Activated naive CD4-positive, alpha-beta T cell treated with anti-CD3 and anti-CD28 coated beads, Interleukin-2, amount 50 U/mL, for 72 hours (primary cell): Measurements from ENCODE around the gene CPSF4. TPM values are rescaled to one million over a fixed set of nuclear protein-coding genes. Genes with fewer than 3 reads are reported as not detected.
"Not testable (repeated sequence)": the region's sequence is repeated elsewhere in the genome, so short reads cannot be mapped to it uniquely, and the experiment has no call there.

Experiments
- ATAC-seq, 2 donors: fragments of 150-1000 bp; cut with Tn5 transposase; 2 replicates each; pipeline ENCODE4 v1.10.0; 2021; ENCODE audit warnings: mild to moderate bottlenecking in 2 of 2, moderate library complexity in 2 of 2
- DNase-seq, 2 donors: peaks; one replicate each; pipeline ENCODE4 v3.0.0; 2021 to 2022; ENCODE audit warnings: low spot score in 2 of 2
- H3K27ac Mint-ChIP-seq, 2 donors: one replicate each; pipeline ENCODE4 v1.8.0; 2022; ENCODE audit warnings: mild to moderate bottlenecking in 2 of 2, mixed read lengths in 2 of 2
- H3K36me3 Mint-ChIP-seq, 2 donors: one replicate each; pipeline ENCODE4 v1.8.0; 2022; ENCODE audit warnings: mixed read lengths in 2 of 2
- H3K9me3 Mint-ChIP-seq, 2 donors: one replicate each; pipeline ENCODE4 v1.8.0; 2022; ENCODE audit warnings: mixed read lengths in 2 of 2
- total RNA-seq, 2 donors: library from RNA; stranded (reverse); gene quantifications; one replicate each; pipeline ENCODE4 v1.2.3, GENCODE V29; 2022

The CPSF4 gene
- total RNA-seq, 2 donors from 2014 or later = 47.5 to 62.1 TPM

DNA sequence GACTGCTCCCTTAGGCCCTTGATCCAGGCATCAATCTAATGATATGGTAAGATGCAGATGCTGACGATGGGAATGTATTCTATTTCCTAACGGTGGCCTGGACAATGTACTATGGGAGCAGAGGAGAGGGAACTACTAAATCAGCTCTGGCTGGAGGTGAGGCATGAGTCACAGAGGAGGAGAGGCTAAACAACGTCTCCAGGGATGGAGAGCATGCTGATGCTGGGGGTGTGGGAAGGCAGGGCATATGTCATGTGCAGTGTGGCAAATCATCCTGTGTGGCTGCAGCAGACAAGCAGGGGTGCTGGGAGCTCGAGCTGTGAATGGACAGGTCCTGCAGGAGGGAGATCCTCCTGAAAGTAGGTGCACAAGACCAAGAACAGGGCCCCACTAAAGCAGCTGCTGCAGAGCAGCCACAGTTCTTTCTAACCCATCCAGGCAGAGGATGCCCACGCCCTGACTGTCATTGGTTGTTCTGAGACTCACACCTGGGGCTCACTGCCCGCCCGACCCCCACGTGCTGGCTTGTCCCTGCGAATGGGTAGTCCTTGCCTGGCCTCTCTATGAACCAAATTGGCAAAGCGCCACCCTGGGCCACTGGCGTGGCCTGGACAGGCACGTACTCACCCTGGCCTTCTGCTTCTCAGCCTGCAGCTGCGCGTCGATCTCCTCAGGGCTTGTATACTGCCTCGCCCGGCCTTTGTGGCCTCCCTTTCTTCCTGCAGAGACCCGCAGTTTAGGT is 34.3 kb upstream of the CPSF4 start:
- Mint-ChIP-seq H3K9me3 (no peaks in the 10 kb centered on the region), H3K36me3 (peaks cover 37 to 48% of the 10 kb centered on the region in 2 donors)
- no peak for ATAC-seq

DNA sequence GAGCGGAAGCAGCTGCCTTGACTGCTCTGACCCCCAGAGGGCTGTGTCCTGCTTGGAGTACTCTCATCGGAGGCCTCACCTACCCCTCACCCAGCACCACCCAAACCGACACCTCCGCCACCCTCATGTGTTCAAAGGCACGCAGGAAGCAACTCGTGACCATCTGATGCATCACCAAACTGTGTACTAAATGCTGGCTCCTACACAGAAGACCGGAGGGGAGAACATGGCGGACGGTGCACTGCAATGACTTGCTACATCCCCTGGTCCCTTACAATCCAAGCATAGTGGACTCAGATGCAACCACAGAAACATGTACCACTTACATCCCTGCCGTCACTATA is 33.8 kb upstream of the CPSF4 start:
- ATAC-seq (no peak), DNase-seq (no peak)
- Mint-ChIP-seq H3K36me3 (peaks cover 39 to 54% of the 10 kb centered on the region in 2 donors), H3K27ac (no peak overlapping the region), H3K9me3 (no peaks in the 10 kb centered on the region)

More for the DNA sequence above, 34.3 kb upstream of the CPSF4 start:
- peak overlapping the region; percentile 4 to 39 for H3K27ac Mint-ChIP-seq
- DNase-seq = no peak

GRCh38 chr7:99406557-99406956 is 32.2 kb upstream of the CPSF4 start:
- Mint-ChIP-seq H3K27ac (peak overlapping the region; percentile 94 to 98), H3K9me3 (no peaks in the 10 kb centered on the region), H3K36me3 (peaks cover 40 to 54% of the 10 kb centered on the region in 2 donors)
- ATAC-seq (no peak), DNase-seq (no peak)

DNA sequence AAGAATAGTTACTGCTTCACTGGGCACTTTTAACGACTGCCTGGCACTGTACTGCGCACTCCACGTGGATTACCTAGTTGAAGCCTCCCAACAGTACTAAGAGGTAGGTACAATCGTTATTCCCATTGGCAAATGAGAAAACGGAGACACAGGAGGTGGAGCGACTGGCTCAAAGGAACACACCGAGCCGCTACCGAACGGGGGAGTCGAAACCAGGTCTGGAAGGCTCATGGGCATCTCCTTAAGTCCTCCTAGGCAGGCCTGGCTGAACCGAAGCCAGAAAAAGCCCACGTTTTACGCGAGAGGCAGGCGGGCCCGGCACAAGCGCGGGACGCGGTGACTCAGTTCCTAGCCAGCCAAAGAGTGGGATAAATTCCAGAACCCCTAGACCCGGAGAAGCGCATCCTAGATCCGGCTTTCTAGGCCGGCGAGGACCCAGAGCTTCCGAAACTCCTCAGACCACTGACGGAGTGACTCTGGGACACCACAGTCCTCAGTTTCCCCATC is 30.8 kb upstream of the CPSF4 start:
- peak in 1 of 2 donors; percentile 40 for ATAC-seq
- H3K36me3 Mint-ChIP-seq = peaks cover 39 to 54% of the 10 kb centered on the region in 2 donors
- H3K27ac Mint-ChIP-seq = peak overlapping the region; percentile 94 to 98
- DNase-seq = peak in 1 of 2 donors; percentile 40
- H3K9me3 Mint-ChIP-seq = no peaks in the 10 kb centered on the region

GRCh38 chr7:99408379-99409191 is 30.2 kb upstream of the CPSF4 start, which contains the start of the genes BUD31 and PDAP1:
Gene BUD31, plus strand, starts transcription at chr7:99408969. Its CDS starts 2,124 bp downstream, at chr7:99411093.
Gene PDAP1, minus strand, starts transcription at chr7:99408597. Its CDS starts 49 bp downstream, at chr7:99408548.
- no peaks in the 10 kb centered on the region for H3K9me3 Mint-ChIP-seq
- peaks cover 37 to 51% of the 10 kb centered on the region in 2 donors for H3K36me3 Mint-ChIP-seq
- H3K27ac Mint-ChIP-seq = peak within 1 kb of the TSS; percentile 94 to 98
- DNase-seq (peak; percentile 96 to 97), ATAC-seq (peak; percentile 87 to 90)

DNA sequence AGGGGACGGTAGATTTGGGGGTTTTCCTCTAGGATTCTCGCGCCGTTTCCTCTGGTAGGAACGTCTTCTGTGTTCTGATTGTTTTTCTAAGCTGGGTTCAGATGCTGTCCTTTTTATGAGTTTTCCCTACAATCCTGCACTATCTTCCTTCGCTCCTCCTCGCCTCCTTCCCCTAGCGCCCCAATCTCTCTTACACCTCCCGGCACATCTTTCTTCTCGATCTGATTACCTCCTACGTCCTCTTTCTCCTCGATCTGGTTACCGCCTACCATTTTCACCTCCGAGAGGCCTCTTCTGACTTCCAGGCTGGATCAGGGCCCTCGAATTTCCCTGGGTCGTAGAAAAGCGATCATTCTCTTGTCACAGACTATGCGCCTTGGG is 29.6 kb upstream of the CPSF4 start:
- no peaks in the 10 kb centered on the region for H3K9me3 Mint-ChIP-seq
- peaks cover 36 to 45% of the 10 kb centered on the region in 2 donors for H3K36me3 Mint-ChIP-seq

GRCh38 chr7:99409806-99410205 is 28.9 kb upstream of the CPSF4 start:
- DNase-seq (no peak), ATAC-seq (no peak)
- Mint-ChIP-seq H3K9me3 (no peaks in the 10 kb centered on the region), H3K36me3 (peaks cover 39 to 46% of the 10 kb centered on the region in 2 donors), H3K27ac (peak overlapping the region; percentile 67 to 94)

More for the DNA sequence above, 29.6 kb upstream of the CPSF4 start:
- H3K27ac Mint-ChIP-seq = peak overlapping the region; percentile 94 to 98
- ATAC-seq (peak; percentile 8 to 16), DNase-seq (no peak)

DNA sequence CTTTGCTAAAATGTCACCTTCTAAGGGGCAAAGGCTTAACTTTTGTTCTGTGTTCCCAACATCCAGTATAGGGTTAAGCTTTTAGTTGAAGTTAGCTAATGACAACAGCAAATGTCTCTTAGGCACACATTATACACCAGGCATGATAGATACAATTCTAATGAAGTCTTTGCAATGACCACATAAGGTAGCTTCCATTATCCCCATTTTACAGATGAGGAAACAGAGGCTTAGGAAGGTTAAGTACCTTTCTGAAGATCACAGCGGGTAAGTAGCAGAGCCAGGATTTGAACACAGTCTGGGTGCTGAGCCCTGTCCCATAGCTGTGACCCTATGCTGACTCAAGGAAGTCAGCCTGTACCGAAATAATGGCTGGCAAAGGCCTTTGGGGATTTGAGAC is 28.1 kb upstream of the CPSF4 start:
- peaks cover 46 to 52% of the 10 kb centered on the region in 2 donors for H3K36me3 Mint-ChIP-seq
- no peaks in the 10 kb centered on the region for H3K9me3 Mint-ChIP-seq
- no peak for ATAC-seq
- H3K27ac Mint-ChIP-seq = peak overlapping the region; percentile 90 to 94
- no peak for DNase-seq

DNA sequence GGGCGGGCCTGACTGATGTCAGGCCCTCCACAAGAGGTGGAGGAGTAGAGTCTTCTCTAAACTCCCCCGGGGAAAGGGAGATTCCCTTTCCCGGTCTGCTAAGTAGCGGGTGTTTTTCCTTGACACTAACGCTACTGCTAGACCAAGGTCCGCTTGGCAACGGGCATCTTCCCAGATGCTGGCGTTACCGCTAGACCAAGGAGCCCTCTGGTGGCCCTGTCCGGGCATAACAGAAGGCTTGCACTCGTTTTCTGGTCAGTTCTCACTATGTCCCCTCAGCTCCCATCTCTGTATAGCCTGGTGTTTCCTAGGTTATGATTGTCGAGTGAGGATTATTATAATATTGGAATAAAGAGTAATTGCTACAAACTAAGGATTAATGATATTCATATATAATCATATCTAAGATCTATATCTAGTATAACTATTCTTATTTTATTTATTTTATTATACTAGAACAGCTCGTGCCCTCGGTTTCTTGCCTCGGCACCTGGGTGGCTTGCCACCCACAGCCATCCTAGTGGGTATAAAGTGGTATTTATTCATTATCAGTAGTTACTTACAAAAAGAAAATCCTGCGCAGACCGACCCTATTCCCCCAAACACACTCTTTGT is 23.1 kb upstream of the CPSF4 start:
- H3K36me3 Mint-ChIP-seq = peaks cover 36 to 38% of the 10 kb centered on the region in 2 donors
- not testable (repeated sequence) for ATAC-seq, H3K9me3 Mint-ChIP-seq, DNase-seq, H3K27ac Mint-ChIP-seq

DNA sequence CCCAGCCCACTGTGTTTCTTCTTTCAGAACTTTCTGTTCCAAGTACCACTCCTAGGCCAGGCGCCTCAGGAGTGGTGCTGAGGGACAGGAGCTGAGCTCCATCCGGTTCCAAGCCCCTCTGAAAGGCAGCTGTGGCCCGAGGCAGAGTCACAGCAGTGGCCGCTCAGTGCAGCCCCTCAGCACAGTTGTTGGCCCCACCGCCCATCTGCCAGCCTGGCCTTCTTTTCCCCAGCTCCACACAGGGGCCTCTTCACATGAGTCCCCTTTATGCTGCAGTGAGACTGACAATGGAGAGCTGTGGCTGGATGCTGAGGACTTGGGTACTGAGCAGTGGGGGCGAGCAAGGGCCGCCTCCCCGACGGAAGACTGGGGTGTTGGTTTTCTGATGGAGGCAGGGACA is 20.5 kb upstream of the CPSF4 start:
- Mint-ChIP-seq H3K27ac (no peak overlapping the region), H3K36me3 (peaks cover 26 to 28% of the 10 kb centered on the region in 2 donors), H3K9me3 (no peaks in the 10 kb centered on the region)
- no peak for ATAC-seq
- no peak for DNase-seq

GRCh38 chr7:99419323-99420021 is 19.3 kb upstream of the CPSF4 start:
- peak overlapping the region; percentile 44 to 73 for H3K27ac Mint-ChIP-seq
- DNase-seq = no peak
- no peak for ATAC-seq
- H3K9me3 Mint-ChIP-seq = no peaks in the 10 kb centered on the region
- peaks cover 26 to 27% of the 10 kb centered on the region in 2 donors for H3K36me3 Mint-ChIP-seq

GRCh38 chr7:99420213-99420612 is 18.5 kb upstream of the CPSF4 start:
- peak overlapping the region; percentile 44 to 73 for H3K27ac Mint-ChIP-seq
- DNase-seq (no peak), ATAC-seq (no peak)
- H3K9me3 Mint-ChIP-seq = no peaks in the 10 kb centered on the region
- H3K36me3 Mint-ChIP-seq = peaks cover 19 to 20% of the 10 kb centered on the region in 2 donors

- H3K9me3 Mint-ChIP-seq = no peaks in the 10 kb centered on the region
Measured at GRCh38 chr7:99420986-99421385, 17.8 kb upstream of the CPSF4 start.

GRCh38 chr7:99422186-99422585 is 16.6 kb upstream of the CPSF4 start:
- peaks cover 6% of the 10 kb centered on the region in 2 donors for H3K36me3 Mint-ChIP-seq
- peak overlapping the region in 1 of 2 donors; percentile 1 for H3K27ac Mint-ChIP-seq
- H3K9me3 Mint-ChIP-seq = no peaks in the 10 kb centered on the region
- DNase-seq (no peak), ATAC-seq (no peak)

More at GRCh38 chr7:99420986-99421385, 17.8 kb upstream of the CPSF4 start:
- no peak for ATAC-seq
- Mint-ChIP-seq H3K27ac (peak overlapping the region in 1 of 2 donors; percentile 84), H3K36me3 (peaks cover 14 to 15% of the 10 kb centered on the region in 2 donors)
- no peak for DNase-seq

DNA sequence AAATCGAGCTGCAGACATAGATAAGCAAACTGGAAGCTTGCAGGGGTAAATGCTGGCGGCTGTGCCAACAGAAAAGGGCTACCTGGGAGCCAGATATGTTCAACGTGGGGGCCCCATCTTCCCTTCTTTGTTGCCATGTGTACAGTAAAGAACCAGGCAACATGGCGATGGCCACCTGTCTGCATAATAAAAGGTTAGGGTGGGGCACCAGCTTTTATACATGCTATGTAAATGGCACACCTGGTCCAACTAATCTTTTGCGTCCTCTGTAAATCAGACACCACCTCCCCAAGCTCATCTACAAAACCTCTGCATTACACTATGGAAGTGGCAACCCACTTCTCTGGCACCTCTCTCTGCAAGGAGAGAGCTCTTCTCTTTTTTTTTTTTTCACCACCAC is 16.1 kb upstream of the CPSF4 start:
- peaks cover 2% of the 10 kb centered on the region in 2 donors for H3K36me3 Mint-ChIP-seq

More for the DNA sequence above, 16.1 kb upstream of the CPSF4 start:
- DNase-seq = no peak
- ATAC-seq = no peak
- Mint-ChIP-seq H3K27ac (no peak overlapping the region), H3K9me3 (no peaks in the 10 kb centered on the region)
